ENCODE data around the gene PTPN1.

DNA sequence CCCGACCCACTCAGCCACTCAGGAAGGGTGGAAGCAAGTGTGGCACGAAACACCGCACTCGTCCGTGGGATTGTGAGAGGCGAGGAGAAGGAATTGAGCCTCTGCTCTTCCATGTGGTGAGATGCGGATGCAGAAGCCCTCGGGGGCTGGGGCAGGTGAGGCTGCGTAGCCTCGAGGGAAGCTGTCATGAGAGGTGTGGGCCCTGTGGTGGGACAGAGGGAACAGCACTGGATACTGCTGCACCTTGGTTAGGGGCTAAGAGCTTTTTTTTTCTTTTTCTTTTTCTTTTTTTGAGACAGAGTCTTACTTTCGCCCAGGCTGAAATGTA lies 86.5 kb downstream of the PTPN1 start:
- TF ChIP-seq, protein P1, sequence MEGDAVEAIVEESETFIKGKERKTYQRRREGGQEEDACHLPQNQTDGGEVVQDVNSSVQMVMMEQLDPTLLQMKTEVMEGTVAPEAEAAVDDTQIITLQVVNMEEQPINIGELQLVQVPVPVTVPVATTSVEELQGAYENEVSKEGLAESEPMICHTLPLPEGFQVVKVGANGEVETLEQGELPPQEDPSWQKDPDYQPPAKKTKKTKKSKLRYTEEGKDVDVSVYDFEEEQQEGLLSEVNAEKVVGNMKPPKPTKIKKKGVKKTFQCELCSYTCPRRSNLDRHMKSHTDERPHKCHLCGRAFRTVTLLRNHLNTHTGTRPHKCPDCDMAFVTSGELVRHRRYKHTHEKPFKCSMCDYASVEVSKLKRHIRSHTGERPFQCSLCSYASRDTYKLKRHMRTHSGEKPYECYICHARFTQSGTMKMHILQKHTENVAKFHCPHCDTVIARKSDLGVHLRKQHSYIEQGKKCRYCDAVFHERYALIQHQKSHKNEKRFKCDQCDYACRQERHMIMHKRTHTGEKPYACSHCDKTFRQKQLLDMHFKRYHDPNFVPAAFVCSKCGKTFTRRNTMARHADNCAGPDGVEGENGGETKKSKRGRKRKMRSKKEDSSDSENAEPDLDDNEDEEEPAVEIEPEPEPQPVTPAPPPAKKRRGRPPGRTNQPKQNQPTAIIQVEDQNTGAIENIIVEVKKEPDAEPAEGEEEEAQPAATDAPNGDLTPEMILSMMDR (IDR thresholded peaks at IDR 0.05; ENCODE audit: low read length) = no peak
- no peak for TF ChIP-seq EZH2 (IDR thresholded peaks at IDR 0.05; ENCODE audit: borderline replicate concordance, low read length)
